AG04450 (cell line): ENCODE data around the gene ING1. TPM values are rescaled to one million over a fixed set of nuclear protein-coding genes. Genes with fewer than 3 reads are reported as not detected.

Experiments
- CTCF ChIA-PET: fragments of 300-600, 350-600 bp; formaldehyde crosslinking; extraction: SDS; loops from one replicate; lab custom pipeline; 2022; ENCODE audit warnings: antibody characterized with exemption, inconsistent platforms; lab: Charles Lee
- POLR2A ChIA-PET: fragments of 350-600 bp; formaldehyde crosslinking; extraction: SDS; loops from one replicate; lab custom pipeline; 2021; ENCODE audit warnings: antibody characterized with exemption, inconsistent platforms; lab: Yijun Ruan, JAX
- DNase-seq: peaks from one replicate; pipeline ENCODE4 v3.0.0-alpha.2; 2011; ENCODE audit warnings: low read depth, low spot score
- H3K27ac ChIP-seq: one replicate; pipeline ENCODE4 v1.5.1; 2012; ENCODE audit warnings: low read depth, low read length, control low read depth
- H3K27me3 ChIP-seq: one replicate; pipeline ENCODE4 v1.6.0; 2012; ENCODE audit warnings: low read length; ENCODE audit not compliant: control insufficient read depth, insufficient read depth
- H3K4me3 ChIP-seq: 2 replicates; pipeline ENCODE4 v1.5.1; 2011; ENCODE audit warnings: mild to moderate bottlenecking, low read depth, low read length, control low read depth
- H3K9me3 ChIP-seq: 2 replicates; pipeline ENCODE4 v1.5.1; 2012; ENCODE audit warnings: low read length; ENCODE audit not compliant: control insufficient read depth, insufficient read depth
- CTCF ChIP-seq: IDR thresholded peaks from 2 replicates; pipeline ENCODE4 v1.5.1; 2011; ENCODE audit warnings: low read depth, low read length, control low read depth, inconsistent platforms
- polyA plus RNA-seq: library from polyadenylated mRNA; depleted of rRNA; stranded (reverse); fragments of >200 nt; gene quantifications from 2 replicates; pipeline ENCODE4 v1.2.3, GENCODE V29; 2011

Gene ING1
- polyA plus RNA-seq, 1 experiment, result 8.7 TPM

- TF ChIP-seq CTCF, result no peak
- peak; percentile 57 for DNase-seq
- POLR2A ChIA-PET, result interaction anchor here (1.2 to 1.6 kb wide), 2 partner anchors 44 to 114 kb away, joined by 3 to 5 read pairs; no protein-coding TSS in a partner anchor
Observed at GRCh38 chr13:110756219-110756631, 42.7 kb downstream of the ING1 start.

GRCh38 chr13:110757296-110757695 lies 43.8 kb downstream of the ING1 start:
- Histone ChIP-seq H3K9me3 (peaks cover 5% of the 10 kb centered on the region; the same call in 1 of the 2 replicates), H3K27ac (no peak overlapping the region), H3K27me3 (no peaks in the 10 kb centered on the region), H3K4me3 (no peak overlapping the region)
- ChIA-PET POLR2A (interaction anchor here (1.6 kb wide), 1 partner anchor 45 kb away, joined by 5 read pairs; no protein-coding TSS in a partner anchor), CTCF (no interaction called here)
- DNase-seq, result no peak
- TF ChIP-seq CTCF, result no peak

More at GRCh38 chr13:110756219-110756631, 42.7 kb downstream of the ING1 start:
- Histone ChIP-seq H3K27me3 (no peaks in the 10 kb centered on the region), H3K9me3 (peaks cover 4% of the 10 kb centered on the region; the same call in 1 of the 2 replicates), H3K27ac (peak overlapping the region; percentile 42), H3K4me3 (no peak overlapping the region)
- CTCF ChIA-PET, result no interaction called here

GRCh38 chr13:110758195-110758805 lies 44.8 kb downstream of the ING1 start:
- Histone ChIP-seq H3K27ac (no peak overlapping the region), H3K27me3 (no peaks in the 10 kb centered on the region), H3K4me3 (no peak overlapping the region), H3K9me3 (peaks cover 5% of the 10 kb centered on the region; the same call in 1 of the 2 replicates)
- no peak for TF ChIP-seq CTCF
- ChIA-PET POLR2A (interaction anchor here (1.2 kb wide), 1 partner anchor 43 kb away, joined by 3 read pairs; no protein-coding TSS in a partner anchor), CTCF (no interaction called here)
- no peak for DNase-seq

GRCh38 chr13:110759710-110760109 lies 46.2 kb downstream of the ING1 start:
- TF ChIP-seq CTCF, result no peak
- CTCF ChIA-PET, result no interaction called here
- POLR2A ChIA-PET, result no interaction called here
- DNase-seq, result no peak
- peaks cover 5% of the 10 kb centered on the region; the same call in 1 of the 2 replicates for H3K9me3 ChIP-seq
- no peak overlapping the region for H3K4me3 ChIP-seq
- peak overlapping the region; percentile 31 for H3K27ac ChIP-seq
- H3K27me3 ChIP-seq, result no peaks in the 10 kb centered on the region

GRCh38 chr13:110760611-110761010 lies 47.1 kb downstream of the ING1 start:
- H3K27ac ChIP-seq, result no peak overlapping the region
- ChIA-PET POLR2A (no interaction called here), CTCF (interaction anchor here (0.6 kb wide), 1 partner anchor 53 kb away, joined by 3 read pairs; no protein-coding TSS in a partner anchor)
- H3K4me3 ChIP-seq, result no peak overlapping the region
- TF ChIP-seq CTCF, result no peak
- no peak for DNase-seq
- H3K27me3 ChIP-seq, result peaks cover 2% of the 10 kb centered on the region
- H3K9me3 ChIP-seq, result peaks cover 5% of the 10 kb centered on the region; the same call in 1 of the 2 replicates
